GM23338 (cell line): ENCODE measurements around the gene MTLN. TPM values are rescaled to one million over a fixed set of nuclear protein-coding genes. Genes with fewer than 3 reads are reported as not detected.

Experiments used
- ATAC-seq: fragments of 200-7000 bp; cut with Tn5 transposase; 3 replicates; pipeline ENCODE4 v1.9.1; 2020
- DNase-seq: peaks from one replicate; pipeline ENCODE4 v3.0.0-alpha.2; 2015; ENCODE audit warnings: low spot score
- H2AFZ ChIP-seq: fragments of 200-600 bp; sonication (generic); 2 replicates; pipeline ENCODE4 v1.8.0; 2016; ENCODE audit warnings: antibody characterized with exemption, mild to moderate bottlenecking, moderate library complexity
- H3F3A ChIP-seq: fragments of 200-600 bp; sonication (generic); replicated peaks from 2 replicates; pipeline ENCODE4 v1.8.0; 2017; ENCODE audit warnings: antibody characterized with exemption, mixed run types, low read depth
- H3K27ac ChIP-seq: fragments of 200-600 bp; sonication (generic); 2 replicates; pipeline ENCODE4 v1.6.1; 2016; ENCODE audit warnings: low read depth
- H3K27me3 ChIP-seq: fragments of 200-600 bp; sonication (generic); 2 replicates; pipeline ENCODE4 v1.8.0; 2016; ENCODE audit warnings: mild to moderate bottlenecking, mixed run types, moderate library complexity; ENCODE audit not compliant: insufficient read depth
- H3K36me3 ChIP-seq: fragments of 200-600 bp; sonication (generic); 2 replicates; pipeline ENCODE4 v1.8.0; 2016; ENCODE audit warnings: mild to moderate bottlenecking; ENCODE audit not compliant: insufficient read depth
- H3K4me1 ChIP-seq: fragments of 200-600 bp; sonication (generic); 2 replicates; pipeline ENCODE4 v1.8.0; 2016; ENCODE audit warnings: mild to moderate bottlenecking, moderate library complexity; ENCODE audit not compliant: insufficient read depth
- H3K4me2 ChIP-seq: fragments of 200-600 bp; sonication (generic); 2 replicates; pipeline ENCODE4 v1.7.1; 2017; ENCODE audit warnings: mixed run types
- H3K4me3 ChIP-seq: fragments of 200-600 bp; sonication (generic); 2 replicates; pipeline ENCODE4 v1.6.1; 2016; ENCODE audit warnings: mixed run types
- H3K79me2 ChIP-seq: fragments of 200-600 bp; sonication (generic); replicated peaks from 2 replicates; pipeline ENCODE4 v1.8.0; 2017; ENCODE audit warnings: mild to moderate bottlenecking; ENCODE audit not compliant: insufficient read depth
- H3K9me2 ChIP-seq: fragments of 200-600 bp; sonication (generic); 2 replicates; pipeline ENCODE4 v1.8.0; 2017; ENCODE audit not compliant: insufficient read depth
- H4K20me1 ChIP-seq: fragments of 200-600 bp; sonication (generic); replicated peaks from 2 replicates; pipeline ENCODE4 v1.8.0; 2017; ENCODE audit warnings: mild to moderate bottlenecking; ENCODE audit not compliant: insufficient read depth
- H3K27ac Mint-ChIP-seq: 2 replicates; pipeline ENCODE4 v1.8.0; 2020; ENCODE audit warnings: inconsistent platforms, mild to moderate bottlenecking, moderate library complexity, mixed read lengths
- H3K27me3 Mint-ChIP-seq: 3 replicates; pipeline ENCODE4 v1.8.0; 2022; ENCODE audit warnings: low read depth, mild to moderate bottlenecking, moderate library complexity, mixed read lengths, inconsistent platforms; ENCODE audit not compliant: insufficient read depth, poor library complexity
- H3K36me3 Mint-ChIP-seq: 3 replicates; pipeline ENCODE4 v1.8.0; 2021; ENCODE audit warnings: low read depth, mild to moderate bottlenecking, inconsistent platforms, moderate library complexity, mixed read lengths
- H3K4me1 Mint-ChIP-seq: 3 replicates; pipeline ENCODE4 v1.8.0; 2020; ENCODE audit warnings: mild to moderate bottlenecking, inconsistent platforms, mixed read lengths
- H3K4me3 Mint-ChIP-seq: 3 replicates; pipeline ENCODE4 v1.8.0; 2021; ENCODE audit warnings: moderate library complexity, mild to moderate bottlenecking, inconsistent platforms, mixed read lengths
- H3K9me3 Mint-ChIP-seq: 3 replicates; pipeline ENCODE4 v1.8.0; 2020; ENCODE audit warnings: moderate library complexity, mild to moderate bottlenecking, inconsistent platforms, mixed read lengths
- EZH2 ChIP-seq: fragments of 200-600 bp; sonication (generic); IDR thresholded peaks from one replicate; pipeline ENCODE4 v1.8.0; 2017; ENCODE audit warnings: antibody characterized with exemption, mild to moderate bottlenecking, low read depth; ENCODE audit not compliant: unreplicated experiment
- EZH2phosphoT487 ChIP-seq: fragments of 200-600 bp; sonication (generic); IDR thresholded peaks from one replicate; pipeline ENCODE4 v1.8.1; 2018; ENCODE audit warnings: antibody characterized with exemption; ENCODE audit not compliant: unreplicated experiment
- JUNB ChIP-seq: IDR thresholded peaks from one replicate; pipeline ENCODE4 v1.6.1; 2016; ENCODE audit warnings: antibody characterized with exemption; ENCODE audit not compliant: unreplicated experiment
- STAT1 ChIP-seq: IDR thresholded peaks from one replicate; pipeline ENCODE4 v1.6.1; 2016; ENCODE audit warnings: antibody characterized with exemption; ENCODE audit not compliant: unreplicated experiment
- ZNF331 ChIP-seq: fragments of 250-450 bp; sonication (Bioruptor Pico); IDR thresholded peaks from 2 replicates; pipeline ENCODE4 v1.5.0; 2020; ENCODE audit warnings: low read depth, mild to moderate bottlenecking, moderate library complexity
- polyA plus RNA-seq: library from polyadenylated mRNA; unstranded; fragments of >200 nt; fragmentation: Nextera tagmentation; extraction: Ambion mirVana; gene quantifications from 2 replicates; pipeline ENCODE4 v1.2.1, GENCODE V29; 2016
- total RNA-seq: library from RNA; depleted of rRNA; stranded (reverse); fragments of >200 nt; shearing (Covaris generic); gene quantifications from 2 replicates; pipeline ENCODE4 v1.2.3, GENCODE V29; 2014
- TF ChIP-seq, protein P1 (sequence below): fragments of 250-450 bp; sonication (Bioruptor Pico); IDR thresholded peaks from 2 replicates; pipeline ENCODE4 v1.5.0; 2020; ENCODE audit warnings: mild to moderate bottlenecking, moderate library complexity
- TF ChIP-seq, protein P2 (sequence below): IDR thresholded peaks from one replicate; pipeline ENCODE4 v1.6.1; 2018; ENCODE audit warnings: antibody characterized with exemption; ENCODE audit not compliant: unreplicated experiment
- TF ChIP-seq, protein P3 (sequence below), 2 experiments: fragments of 200-600 bp in 1 of 2; sonication (generic) in 1 of 2; conservative IDR thresholded peaks; 2 replicates each; pipeline versions ENCODE4 v1.5.1 to v1.6.1; 2016 to 2017; ENCODE audit warnings: antibody characterized with exemption in 2 of 2, low read depth in 2 of 2, mild to moderate bottlenecking in 2 of 2, moderate library complexity in 1 of 2

Gene MTLN
- total and polyA plus RNA-seq, 2 experiments from 2014 or later = 40.2 to 151 TPM

- Histone ChIP-seq H3K27me3 (no peaks in the 10 kb centered on the region), H3K4me1 (0 out of 2 replicates have a peak, but pooled peaks cover 4% of the 10 kb centered on the region), H3F3A (no peaks in the 10 kb centered on the region), H3K27ac (no peak overlapping the region), H3K4me2 (no peak overlapping the region), H3K9me2 (no peaks in the 10 kb centered on the region), H4K20me1 (no peaks in the 10 kb centered on the region), H2AFZ (no peak overlapping the region), H3K4me3 (no peak overlapping the region), H3K36me3 (no peaks in the 10 kb centered on the region), H3K79me2 (no peaks in the 10 kb centered on the region)
- Mint-ChIP-seq H3K9me3 (no peaks in the 10 kb centered on the region), H3K27me3 (no peaks in the 10 kb centered on the region), H3K4me3 (no peak overlapping the region), H3K36me3 (no peaks in the 10 kb centered on the region), H3K27ac (no peak overlapping the region), H3K4me1 (peaks cover 9% of the 10 kb centered on the region; the same call in 2 of the 3 replicates)
- no peak for TF ChIP-seq STAT1
- ATAC-seq = no peak
- no peak for DNase-seq
Observed at GRCh38 chr2:110172506-110172905, 39.8 kb downstream of the MTLN start.

DNA sequence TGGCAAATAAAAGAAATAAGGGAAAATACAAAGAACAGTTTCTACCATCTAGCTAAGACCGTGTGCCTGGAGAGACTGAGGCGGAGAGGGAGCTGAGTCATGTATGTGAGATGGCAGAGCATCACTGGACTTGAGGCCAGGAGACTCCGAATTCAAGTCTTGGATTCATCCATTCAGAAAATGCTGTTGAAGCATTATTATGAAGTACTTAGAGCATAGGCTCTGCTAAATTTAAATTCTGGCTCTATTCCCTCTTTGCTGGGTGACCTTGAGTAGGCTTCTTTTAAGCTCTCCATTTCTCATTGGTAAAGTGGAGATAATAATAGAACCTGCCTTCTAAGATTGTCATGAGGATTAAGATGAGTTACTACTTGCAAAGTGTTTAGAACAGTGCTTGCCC is 42.2 kb downstream of the MTLN start:
- Histone ChIP-seq H4K20me1 (no peaks in the 10 kb centered on the region), H3K4me2 (no peak overlapping the region), H3K79me2 (no peaks in the 10 kb centered on the region), H3K9me2 (no peaks in the 10 kb centered on the region), H3K4me3 (no peak overlapping the region), H3F3A (no peaks in the 10 kb centered on the region), H3K27me3 (no peaks in the 10 kb centered on the region), H2AFZ (no peak overlapping the region), H3K27ac (no peak overlapping the region), H3K4me1 (peaks cover 14% of the 10 kb centered on the region), H3K36me3 (no peaks in the 10 kb centered on the region)
- Mint-ChIP-seq H3K27ac (no peak overlapping the region), H3K27me3 (no peaks in the 10 kb centered on the region), H3K36me3 (no peaks in the 10 kb centered on the region), H3K4me1 (peaks cover 24% of the 10 kb centered on the region), H3K4me3 (no peak overlapping the region), H3K9me3 (no peaks in the 10 kb centered on the region)
- TF ChIP-seq EZH2 (no peak), JUNB (no peak), ZNF331 (no peak), EZH2phosphoT487 (no peak)
- TF ChIP-seq, protein P1, sequence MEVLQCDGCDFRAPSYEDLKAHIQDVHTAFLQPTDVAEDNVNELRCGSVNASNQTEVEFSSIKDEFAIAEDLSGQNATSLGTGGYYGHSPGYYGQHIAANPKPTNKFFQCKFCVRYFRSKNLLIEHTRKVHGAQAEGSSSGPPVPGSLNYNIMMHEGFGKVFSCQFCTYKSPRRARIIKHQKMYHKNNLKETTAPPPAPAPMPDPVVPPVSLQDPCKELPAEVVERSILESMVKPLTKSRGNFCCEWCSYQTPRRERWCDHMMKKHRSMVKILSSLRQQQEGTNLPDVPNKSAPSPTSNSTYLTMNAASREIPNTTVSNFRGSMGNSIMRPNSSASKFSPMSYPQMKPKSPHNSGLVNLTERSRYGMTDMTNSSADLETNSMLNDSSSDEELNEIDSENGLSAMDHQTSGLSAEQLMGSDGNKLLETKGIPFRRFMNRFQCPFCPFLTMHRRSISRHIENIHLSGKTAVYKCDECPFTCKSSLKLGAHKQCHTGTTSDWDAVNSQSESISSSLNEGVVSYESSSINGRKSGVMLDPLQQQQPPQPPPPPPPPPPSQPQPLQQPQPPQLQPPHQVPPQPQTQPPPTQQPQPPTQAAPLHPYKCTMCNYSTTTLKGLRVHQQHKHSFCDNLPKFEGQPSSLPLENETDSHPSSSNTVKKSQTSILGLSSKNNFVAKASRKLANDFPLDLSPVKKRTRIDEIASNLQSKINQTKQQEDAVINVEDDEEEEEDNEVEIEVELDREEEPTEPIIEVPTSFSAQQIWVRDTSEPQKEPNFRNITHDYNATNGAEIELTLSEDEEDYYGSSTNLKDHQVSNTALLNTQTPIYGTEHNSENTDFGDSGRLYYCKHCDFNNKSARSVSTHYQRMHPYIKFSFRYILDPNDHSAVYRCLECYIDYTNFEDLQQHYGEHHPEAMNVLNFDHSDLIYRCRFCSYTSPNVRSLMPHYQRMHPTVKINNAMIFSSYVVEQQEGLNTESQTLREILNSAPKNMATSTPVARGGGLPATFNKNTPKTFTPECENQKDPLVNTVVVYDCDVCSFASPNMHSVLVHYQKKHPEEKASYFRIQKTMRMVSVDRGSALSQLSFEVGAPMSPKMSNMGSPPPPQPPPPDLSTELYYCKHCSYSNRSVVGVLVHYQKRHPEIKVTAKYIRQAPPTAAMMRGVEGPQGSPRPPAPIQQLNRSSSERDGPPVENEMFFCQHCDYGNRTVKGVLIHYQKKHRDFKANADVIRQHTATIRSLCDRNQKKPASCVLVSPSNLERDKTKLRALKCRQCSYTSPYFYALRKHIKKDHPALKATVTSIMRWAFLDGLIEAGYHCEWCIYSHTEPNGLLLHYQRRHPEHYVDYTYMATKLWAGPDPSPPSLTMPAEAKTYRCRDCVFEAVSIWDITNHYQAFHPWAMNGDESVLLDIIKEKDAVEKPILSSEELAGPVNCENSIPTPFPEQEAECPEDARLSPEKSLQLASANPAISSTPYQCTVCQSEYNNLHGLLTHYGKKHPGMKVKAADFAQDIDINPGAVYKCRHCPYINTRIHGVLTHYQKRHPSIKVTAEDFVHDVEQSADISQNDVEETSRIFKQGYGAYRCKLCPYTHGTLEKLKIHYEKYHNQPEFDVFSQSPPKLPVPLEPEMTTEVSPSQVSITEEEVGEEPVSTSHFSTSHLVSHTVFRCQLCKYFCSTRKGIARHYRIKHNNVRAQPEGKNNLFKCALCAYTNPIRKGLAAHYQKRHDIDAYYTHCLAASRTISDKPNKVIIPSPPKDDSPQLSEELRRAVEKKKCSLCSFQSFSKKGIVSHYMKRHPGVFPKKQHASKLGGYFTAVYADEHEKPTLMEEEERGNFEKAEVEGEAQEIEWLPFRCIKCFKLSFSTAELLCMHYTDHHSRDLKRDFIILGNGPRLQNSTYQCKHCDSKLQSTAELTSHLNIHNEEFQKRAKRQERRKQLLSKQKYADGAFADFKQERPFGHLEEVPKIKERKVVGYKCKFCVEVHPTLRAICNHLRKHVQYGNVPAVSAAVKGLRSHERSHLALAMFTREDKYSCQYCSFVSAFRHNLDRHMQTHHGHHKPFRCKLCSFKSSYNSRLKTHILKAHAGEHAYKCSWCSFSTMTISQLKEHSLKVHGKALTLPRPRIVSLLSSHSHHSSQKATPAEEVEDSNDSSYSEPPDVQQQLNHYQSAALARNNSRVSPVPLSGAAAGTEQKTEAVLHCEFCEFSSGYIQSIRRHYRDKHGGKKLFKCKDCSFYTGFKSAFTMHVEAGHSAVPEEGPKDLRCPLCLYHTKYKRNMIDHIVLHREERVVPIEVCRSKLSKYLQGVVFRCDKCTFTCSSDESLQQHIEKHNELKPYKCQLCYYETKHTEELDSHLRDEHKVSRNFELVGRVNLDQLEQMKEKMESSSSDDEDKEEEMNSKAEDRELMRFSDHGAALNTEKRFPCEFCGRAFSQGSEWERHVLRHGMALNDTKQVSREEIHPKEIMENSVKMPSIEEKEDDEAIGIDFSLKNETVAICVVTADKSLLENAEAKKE (CRISPR knock-in tag) = no peak
- TF ChIP-seq, protein P2, sequence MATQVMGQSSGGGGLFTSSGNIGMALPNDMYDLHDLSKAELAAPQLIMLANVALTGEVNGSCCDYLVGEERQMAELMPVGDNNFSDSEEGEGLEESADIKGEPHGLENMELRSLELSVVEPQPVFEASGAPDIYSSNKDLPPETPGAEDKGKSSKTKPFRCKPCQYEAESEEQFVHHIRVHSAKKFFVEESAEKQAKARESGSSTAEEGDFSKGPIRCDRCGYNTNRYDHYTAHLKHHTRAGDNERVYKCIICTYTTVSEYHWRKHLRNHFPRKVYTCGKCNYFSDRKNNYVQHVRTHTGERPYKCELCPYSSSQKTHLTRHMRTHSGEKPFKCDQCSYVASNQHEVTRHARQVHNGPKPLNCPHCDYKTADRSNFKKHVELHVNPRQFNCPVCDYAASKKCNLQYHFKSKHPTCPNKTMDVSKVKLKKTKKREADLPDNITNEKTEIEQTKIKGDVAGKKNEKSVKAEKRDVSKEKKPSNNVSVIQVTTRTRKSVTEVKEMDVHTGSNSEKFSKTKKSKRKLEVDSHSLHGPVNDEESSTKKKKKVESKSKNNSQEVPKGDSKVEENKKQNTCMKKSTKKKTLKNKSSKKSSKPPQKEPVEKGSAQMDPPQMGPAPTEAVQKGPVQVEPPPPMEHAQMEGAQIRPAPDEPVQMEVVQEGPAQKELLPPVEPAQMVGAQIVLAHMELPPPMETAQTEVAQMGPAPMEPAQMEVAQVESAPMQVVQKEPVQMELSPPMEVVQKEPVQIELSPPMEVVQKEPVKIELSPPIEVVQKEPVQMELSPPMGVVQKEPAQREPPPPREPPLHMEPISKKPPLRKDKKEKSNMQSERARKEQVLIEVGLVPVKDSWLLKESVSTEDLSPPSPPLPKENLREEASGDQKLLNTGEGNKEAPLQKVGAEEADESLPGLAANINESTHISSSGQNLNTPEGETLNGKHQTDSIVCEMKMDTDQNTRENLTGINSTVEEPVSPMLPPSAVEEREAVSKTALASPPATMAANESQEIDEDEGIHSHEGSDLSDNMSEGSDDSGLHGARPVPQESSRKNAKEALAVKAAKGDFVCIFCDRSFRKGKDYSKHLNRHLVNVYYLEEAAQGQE = no peak
- TF ChIP-seq, protein P3, sequence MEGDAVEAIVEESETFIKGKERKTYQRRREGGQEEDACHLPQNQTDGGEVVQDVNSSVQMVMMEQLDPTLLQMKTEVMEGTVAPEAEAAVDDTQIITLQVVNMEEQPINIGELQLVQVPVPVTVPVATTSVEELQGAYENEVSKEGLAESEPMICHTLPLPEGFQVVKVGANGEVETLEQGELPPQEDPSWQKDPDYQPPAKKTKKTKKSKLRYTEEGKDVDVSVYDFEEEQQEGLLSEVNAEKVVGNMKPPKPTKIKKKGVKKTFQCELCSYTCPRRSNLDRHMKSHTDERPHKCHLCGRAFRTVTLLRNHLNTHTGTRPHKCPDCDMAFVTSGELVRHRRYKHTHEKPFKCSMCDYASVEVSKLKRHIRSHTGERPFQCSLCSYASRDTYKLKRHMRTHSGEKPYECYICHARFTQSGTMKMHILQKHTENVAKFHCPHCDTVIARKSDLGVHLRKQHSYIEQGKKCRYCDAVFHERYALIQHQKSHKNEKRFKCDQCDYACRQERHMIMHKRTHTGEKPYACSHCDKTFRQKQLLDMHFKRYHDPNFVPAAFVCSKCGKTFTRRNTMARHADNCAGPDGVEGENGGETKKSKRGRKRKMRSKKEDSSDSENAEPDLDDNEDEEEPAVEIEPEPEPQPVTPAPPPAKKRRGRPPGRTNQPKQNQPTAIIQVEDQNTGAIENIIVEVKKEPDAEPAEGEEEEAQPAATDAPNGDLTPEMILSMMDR (conservative IDR thresholded peaks at IDR 0.05; ENCODE audit: low read depth in 2 of 2) = no peak
- no peak for ATAC-seq
- no peak for DNase-seq
